GM19467 (cell line): Measurements from ENCODE around the gene CCDC63.

Experiments used
- ATAC-seq: cut with Tn5 transposase; IDR thresholded peaks from one replicate; pipeline ENCODE4 v1.9.1; 2021; ENCODE audit warnings: mild to moderate bottlenecking, moderate library complexity; ENCODE audit not compliant: unreplicated experiment

Gene CCDC63

GRCh38 chr12:110880651-110881050, 33.9 kb downstream of the CCDC63 start:
- no peak for ATAC-seq

DNA sequence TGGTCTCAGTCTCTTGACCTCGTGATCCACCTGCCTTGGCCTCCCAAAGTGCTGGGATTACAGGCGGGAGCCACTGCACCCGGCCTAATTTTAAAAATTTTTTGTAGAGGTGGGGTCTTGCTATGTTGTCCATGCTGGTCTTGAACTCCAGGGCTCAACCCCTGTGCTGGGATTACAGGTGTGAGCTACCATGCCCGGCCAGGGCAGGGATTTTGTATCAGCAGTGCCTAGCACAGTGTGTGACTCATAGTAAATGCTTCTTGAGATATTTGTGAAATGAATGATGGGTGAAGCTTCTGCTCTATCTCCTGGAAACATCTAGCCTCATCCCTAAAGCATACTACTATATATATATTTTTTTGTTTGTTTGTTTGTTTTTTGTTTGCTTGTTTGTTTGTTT, 36.5 kb downstream of the CCDC63 start:
- no peak for ATAC-seq

- ATAC-seq, result no peak
Measured at GRCh38 chr12:110885152-110885840, 38.5 kb downstream of the CCDC63 start.

DNA sequence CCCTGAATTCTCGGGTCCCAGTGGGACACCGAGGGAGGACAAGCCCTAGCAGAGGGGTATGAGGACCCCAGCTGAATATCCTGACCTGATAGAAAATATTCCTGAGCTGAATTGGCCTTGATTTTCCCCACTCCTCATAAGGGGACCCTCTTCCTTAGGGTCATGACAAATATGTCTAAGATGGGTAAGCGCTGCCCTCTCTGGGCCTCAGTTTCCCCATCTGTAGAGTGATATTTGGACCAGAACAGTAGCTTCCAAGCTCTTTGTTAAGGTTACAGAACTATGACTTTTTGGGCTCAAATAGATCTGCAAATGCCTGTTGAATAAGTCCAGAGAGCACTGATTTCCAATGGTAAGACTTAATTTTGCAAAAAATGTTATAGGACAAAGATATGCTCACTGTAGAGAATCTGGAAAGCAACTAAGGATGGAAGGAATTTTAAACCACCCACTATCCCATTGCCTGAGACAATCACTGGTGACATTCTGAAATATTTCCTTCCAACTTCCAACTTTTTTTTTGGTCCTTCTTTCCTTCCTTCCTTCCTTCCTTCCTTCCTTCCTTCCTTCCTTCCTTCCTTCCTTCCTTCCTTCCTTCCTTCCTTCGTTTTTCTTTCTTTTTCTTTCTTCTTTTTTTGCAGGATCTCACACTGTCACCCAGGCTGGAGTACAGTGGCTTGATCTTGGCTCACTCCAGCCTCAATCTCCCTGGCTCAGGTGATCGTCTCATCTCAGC, 41.6 kb downstream of the CCDC63 start:
- no peak for ATAC-seq

- ATAC-seq, result no peak
Measured at GRCh38 chr12:110889361-110889760, 42.6 kb downstream of the CCDC63 start.

DNA sequence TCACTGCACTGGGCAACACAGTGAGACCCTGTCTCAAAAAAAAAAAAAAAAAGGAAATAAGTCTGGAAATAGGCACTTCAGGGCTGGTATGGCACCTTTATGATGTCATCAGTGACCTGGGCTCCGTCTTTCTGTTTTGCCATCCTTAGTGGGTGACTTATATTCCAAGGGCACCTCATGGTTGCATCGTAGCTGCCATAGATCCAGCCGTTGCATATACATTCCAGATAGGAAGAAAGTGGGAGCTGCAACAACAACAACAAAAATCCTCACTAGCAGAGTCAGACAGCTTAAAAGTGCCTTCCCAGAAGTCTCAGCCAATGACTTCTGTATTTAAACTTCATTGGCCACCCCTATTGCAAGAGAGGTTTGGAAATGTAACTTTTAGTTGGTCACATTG, 47.2 kb downstream of the CCDC63 start:
- no peak for ATAC-seq

DNA sequence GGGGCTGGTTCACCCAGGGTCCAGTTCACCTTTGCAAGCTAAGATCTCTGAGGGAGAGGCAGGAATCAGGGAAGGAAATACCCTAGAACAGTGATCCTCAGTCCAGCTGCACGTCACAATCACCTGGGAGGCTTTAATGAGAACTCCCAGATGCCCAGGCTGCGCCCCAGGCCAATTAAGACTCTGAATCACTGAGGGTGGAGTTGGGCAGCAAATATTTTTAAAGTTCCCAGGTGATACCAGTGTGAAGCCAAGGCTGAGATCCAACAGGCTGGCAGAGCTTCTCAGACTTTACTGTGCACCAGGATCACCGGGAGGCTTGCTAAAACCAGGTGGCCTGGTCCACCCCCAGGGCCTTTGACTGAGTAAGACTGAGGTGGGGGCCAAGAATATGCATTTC, 49.8 kb downstream of the CCDC63 start:
- no peak for ATAC-seq

GRCh38 chr12:110901401-110901800, 54.6 kb downstream of the CCDC63 start:
- no peak for ATAC-seq

GRCh38 chr12:110903511-110903910, 56.7 kb downstream of the CCDC63 start:
- ATAC-seq, result no peak

DNA sequence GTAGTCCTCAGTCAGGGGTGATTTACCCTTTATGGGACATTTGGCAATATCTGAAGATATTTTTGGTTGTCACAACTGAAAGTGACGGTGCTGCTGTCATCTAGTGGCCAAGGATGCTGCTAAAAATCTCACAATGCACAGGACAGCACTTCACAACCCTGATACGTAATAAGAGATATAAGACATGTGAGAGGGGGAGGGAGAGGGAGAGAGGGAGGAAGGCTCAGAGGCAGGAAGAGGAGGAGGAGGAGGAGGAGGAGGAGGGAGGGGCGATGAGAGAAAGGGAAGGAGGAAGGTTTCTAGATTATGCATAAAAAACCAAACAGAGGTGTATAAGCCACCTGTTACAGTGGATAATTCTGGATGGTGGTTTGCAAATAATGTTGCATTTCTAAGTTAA, 59.3 kb downstream of the CCDC63 start:
- ATAC-seq, result no peak

- no peak for ATAC-seq
Measured at GRCh38 chr12:110906516-110906915, 59.7 kb downstream of the CCDC63 start.

DNA sequence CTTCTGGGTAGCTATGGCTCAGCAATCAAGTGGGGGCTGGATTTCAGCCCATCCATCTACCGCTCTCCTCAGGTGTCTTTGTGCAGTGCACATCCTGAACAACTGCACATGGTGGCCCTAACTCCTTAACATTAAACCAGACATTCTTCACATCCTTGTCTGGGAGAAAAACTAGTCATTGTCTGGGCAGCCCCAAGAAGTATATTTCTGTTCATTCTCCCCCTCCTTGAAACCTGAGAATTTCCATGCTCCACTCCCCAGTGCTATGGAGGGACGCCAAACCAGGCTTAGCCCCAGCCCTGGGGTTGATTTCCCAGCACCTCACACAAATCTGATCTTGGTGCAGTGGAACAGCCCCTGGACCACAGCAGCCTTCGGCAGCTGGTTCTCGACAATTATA, 60.2 kb downstream of the CCDC63 start:
- no peak for ATAC-seq

DNA sequence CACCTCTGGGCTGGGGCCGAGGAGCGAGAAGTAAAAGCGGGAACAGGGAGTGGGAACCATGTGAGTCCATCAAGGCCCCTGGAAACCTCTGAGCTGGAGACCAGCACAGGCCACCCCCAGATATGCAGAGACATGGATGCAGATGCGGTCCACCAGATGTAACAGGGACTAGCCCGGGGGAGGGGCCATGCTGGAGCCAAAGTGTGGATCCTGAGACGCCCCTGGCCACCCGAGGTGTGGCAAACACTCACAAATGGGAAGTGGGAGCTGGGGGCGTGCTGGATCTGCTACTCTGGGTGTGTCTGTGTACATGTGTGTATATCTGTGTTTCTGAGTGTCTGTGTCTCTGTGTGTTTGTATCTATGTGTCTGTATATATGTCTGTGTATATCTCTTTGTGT, 60.8 kb downstream of the CCDC63 start:
- ATAC-seq, result no peak

- ATAC-seq, result no peak
Measured at GRCh38 chr12:110908377-110909152, 61.8 kb downstream of the CCDC63 start.

DNA sequence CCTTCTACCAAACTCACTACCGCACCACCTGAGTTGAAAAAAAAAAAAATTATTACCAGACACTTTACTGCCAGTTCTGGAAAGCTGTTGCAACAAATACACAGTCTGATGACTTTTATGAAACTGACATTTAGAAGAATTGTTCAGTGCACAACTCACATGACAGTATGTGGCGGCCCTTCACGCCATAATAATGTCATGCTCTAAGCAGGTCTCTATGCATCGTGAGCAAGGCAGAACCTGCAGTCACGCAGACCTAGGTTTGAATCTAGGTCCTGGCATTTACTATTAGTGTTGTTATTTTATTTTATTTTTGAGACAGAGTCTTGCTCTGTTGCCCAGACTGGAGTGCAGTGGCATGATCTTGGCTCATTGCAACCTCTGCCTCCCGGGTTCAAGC, 65.5 kb downstream of the CCDC63 start:
- ATAC-seq, result no peak

DNA sequence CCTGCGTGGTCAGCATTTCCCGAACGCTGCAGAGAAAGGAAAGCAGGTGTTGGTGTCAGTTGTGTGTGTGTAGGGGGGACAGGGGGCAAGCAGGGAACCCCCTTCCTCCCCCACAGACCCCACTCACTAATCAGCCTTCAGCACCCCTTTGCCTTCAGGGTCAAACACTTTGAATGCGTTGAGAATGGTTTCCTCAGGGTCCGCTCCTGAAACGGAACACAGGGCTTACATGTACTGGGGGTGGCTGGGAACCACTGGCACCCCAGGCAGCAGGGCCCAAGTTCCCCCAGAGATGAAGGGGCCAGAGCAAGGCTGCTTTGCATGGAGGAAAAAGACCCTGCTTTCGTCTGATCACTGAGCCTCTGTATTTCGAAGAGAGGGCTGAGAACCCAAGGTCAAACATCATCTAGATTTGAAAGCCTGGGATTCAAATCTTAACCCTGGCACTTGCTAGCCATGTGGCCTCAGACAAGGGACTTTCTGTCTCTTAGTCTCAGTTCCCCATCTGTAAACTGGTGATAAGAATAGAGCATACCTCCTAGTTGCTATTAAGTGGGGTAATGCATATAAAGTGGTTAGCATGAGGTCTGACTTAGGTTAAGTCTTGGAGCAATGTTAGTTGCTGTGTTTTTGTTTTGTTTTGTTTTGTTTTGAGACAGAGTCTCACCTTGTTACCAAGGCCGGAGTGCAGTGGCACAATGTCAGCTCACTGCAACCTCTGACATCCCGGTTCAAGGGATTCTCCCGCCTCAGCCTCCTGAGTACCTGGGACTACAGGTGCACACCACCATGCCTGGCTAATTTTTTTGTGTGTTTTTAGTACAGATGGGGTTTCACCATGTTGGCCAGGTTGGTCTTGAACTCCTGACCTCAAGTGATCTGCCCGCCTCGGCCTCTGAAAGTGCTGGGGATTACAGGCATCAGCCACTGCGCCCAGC, 66.6 kb downstream of the CCDC63 start:
- ATAC-seq, result peak; percentile 95

DNA sequence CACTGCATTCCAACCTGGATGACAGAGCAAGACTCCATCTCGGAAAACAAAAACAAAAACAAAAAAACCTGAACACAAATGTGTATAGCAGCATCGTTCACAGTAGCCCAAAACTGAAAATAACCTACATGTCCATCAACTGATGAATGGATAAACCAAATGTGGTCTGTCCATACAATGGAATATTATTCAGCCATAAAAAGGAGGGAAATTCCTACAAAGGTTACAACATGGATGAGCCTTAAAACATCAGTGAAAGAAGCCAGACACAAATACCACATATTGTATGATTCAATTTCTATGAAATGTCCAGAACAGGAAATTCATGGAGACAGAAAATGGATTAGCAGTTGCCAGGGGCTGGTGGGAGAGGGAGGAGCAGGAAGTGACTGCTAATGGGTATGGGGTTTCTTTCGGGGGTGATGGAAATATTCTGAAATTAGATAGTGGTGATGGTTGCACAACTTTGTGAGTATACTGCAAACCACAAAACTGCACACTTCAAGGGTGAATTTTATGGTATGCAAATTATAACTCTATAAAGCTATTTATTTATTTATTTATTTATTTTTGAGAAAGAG, 69.6 kb downstream of the CCDC63 start:
- ATAC-seq, result no peak

GRCh38 chr12:110917467-110917866, 70.7 kb downstream of the CCDC63 start:
- no peak for ATAC-seq

- no peak for ATAC-seq
Measured at GRCh38 chr12:110917961-110918360, 71.2 kb downstream of the CCDC63 start.

DNA sequence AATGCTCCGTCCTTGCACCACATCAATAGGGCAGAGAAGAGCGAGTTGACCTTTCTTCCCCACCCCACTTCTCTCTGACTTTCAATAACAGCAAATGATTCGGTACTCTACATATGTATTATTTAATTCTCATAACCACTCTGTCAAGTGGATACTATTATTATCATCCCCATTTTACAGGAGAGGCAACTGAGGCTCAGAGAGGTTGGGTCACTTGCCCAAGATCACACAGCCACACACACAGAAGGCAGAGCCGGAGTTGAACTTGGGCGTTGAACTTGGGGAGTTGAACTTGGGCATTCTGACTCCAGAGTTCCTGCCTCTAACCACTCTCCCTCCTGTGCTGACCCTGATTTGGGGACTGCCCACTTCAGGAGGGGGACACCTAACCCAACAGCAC, 72.9 kb downstream of the CCDC63 start:
- no peak for ATAC-seq
